ENCODE data around the gene RPL18. TPM values are rescaled to one million over a fixed set of nuclear protein-coding genes. Genes with fewer than 3 reads are reported as not detected.
"Not testable (repeated sequence)": the region's sequence is repeated elsewhere in the genome, so short reads cannot be mapped to it uniquely, and the experiment has no call there.

Gene RPL18
- total RNA-seq, 3 donors from 2014 or later = 2,406 to 2,595 (median 2,478) TPM

DNA sequence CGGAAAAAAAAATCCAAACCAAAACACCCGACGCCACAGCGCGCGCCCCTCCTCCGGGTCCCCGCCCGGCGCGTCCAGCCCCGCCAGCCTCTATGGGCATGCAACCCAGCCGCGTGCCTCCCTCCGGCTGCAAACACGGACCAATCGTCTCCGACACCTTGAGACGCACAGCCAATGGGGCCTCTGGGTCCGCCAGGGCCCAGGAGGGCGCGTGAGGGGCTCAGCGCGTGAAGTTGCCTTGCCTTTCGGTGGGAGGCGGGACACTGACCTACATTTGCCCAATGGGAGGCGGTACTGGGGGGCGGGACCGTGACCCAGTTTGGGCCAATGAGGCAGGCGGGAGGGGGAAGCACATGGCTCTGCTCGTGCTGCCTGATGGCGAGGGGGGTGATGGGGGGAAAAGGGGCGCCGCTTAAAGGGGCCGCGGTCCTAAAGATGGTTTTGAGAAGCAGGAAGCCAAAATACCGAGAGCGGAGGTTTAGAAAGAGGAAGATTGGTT is 18.5 kb upstream of the RPL18 start:
- Mint-ChIP-seq H3K27me3 (ENCODE audit: low read depth) (no peaks in the 10 kb centered on the region), H3K9me3 (no peaks in the 10 kb centered on the region), H3K4me3 (peak overlapping the region; percentile 88), H3K36me3 (ENCODE audit: insufficient read depth) (peaks cover 6% of the 10 kb centered on the region), H3K4me1 (ENCODE audit: low read depth) (peaks cover 51% of the 10 kb centered on the region)
- DNase-seq (peak; percentile 99), ATAC-seq (peak; percentile 78)

DNA sequence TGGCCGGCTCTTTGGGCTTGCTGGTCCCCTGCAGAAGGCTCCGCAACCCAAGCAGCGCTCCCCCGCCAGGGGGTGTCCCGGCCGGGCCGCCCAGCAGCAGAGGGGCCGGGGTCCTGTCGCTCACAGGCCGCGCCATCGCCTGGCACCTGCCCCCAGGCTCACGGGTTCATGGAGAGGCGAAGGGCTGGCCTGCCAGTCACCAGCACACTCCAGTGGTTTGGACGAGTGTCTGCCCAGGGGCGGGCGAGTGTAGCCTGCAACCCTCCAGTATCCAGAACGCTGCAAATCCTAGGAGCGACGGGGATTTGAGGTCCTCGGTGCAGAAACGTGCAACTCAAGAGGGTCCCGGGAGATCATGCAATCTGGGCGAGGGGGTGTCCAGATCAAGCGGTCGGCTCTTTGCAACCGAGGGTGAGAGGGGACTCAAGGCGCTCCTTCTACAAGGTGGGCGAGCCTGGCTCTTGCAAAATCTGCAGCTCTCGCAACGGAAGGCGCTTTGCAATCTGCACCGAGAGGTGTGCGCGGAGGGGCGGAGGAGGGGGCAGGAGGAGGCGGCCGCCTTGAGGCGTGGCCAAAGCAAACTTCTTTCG is 18.0 kb upstream of the RPL18 start, which contains the start of gene DBP:
DBP (minus strand) TSS at position 521 of the 590 bp plus-strand sequence; CDS start at position 136, 385 bp downstream.
- Mint-ChIP-seq H3K36me3 (ENCODE audit: insufficient read depth) (peaks cover 8% of the 10 kb centered on the region), H3K9me3 (no peaks in the 10 kb centered on the region), H3K4me1 (ENCODE audit: low read depth) (peaks cover 53% of the 10 kb centered on the region), H3K27me3 (ENCODE audit: low read depth) (no peaks in the 10 kb centered on the region), H3K4me3 (peak within 1 kb of the TSS; percentile 88)
- DNase-seq (no peak), ATAC-seq (no peak)

DNA sequence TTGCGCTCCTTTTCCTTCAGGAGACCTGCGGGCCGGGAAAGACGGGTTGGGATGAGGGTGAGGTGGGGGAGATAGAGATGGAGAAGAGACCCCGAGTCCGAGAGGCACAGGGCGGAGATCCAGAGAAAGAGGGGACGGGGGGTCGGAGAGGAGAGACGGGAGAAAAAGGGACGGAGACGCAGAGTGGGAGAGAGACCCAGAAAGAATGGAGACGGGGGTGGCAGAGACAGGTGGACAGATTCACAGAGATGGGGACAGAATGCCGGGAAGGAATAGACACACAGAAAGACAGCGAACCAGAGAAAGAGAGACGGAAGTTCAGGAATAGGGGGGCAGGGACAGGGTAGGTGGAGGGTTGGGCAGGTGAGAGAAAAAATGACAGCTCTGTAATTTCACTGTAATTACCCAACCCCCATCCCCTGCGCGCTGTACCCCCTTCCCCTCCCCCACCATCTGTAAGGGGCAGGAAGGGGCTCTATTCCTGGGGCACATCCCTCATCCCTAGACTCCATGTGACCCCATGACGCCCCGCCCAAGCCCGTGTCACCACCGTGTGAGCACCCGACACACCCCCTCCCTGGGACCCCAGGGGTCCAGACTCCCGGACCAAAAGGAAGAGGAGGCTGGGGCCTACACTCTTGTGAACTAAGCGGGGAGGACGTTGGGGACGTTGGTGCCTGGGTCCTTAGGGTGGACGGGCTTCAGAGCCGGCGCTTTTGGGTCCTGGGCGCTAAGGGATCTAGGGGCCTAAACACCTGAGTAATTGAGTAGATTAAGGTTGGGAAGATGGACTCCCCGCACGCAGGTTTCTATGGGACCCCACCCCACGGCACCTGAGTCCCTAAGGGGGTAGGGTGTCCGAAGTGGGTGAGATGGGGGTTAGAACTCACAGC is 17.2 kb upstream of the RPL18 start:
- no peak for ATAC-seq
- no peaks in the 10 kb centered on the region for H3K27me3 Mint-ChIP-seq (ENCODE audit: low read depth)
- no peak for DNase-seq
- peaks cover 8% of the 10 kb centered on the region for H3K36me3 Mint-ChIP-seq (ENCODE audit: insufficient read depth)
- peaks cover 56% of the 10 kb centered on the region for H3K4me1 Mint-ChIP-seq (ENCODE audit: low read depth)
- no peaks in the 10 kb centered on the region for H3K9me3 Mint-ChIP-seq
- H3K4me3 Mint-ChIP-seq = peak overlapping the region; percentile 88

DNA sequence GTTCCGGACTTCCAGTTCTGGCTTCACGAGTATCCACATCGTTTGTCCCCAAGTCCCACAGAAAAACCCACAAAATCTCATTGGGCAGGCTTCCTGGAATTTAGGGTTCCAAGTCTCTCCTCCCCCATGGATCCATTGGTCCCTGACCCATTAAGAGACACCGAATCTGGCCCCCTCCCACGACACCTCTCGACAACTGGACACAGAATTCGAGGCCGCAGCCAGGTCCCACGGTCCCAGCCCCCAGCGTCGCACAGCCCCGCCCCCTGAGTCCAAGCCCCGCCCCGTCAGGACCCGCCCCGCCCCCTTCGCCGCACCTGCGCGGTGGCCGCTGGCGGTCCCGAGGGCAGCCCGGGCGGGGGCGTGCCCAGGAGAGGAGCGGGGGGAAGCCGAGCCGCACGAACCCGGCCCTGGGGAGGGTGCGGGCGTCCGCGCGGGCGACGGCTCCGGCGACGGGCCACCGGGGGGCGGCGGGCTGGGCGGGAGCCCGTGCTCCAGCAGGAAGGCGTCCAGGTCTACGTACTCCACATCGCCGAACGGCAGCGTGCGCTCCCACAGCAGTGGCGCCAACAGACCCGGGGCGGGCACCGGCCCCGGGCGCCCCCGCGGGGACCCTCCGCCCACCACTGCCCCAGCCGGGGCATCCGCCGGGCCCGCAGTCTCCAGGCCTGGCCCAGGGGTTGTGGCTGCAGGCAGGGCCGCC is 16.4 kb upstream of the RPL18 start:
- H3K4me1 Mint-ChIP-seq (ENCODE audit: low read depth) = peaks cover 56% of the 10 kb centered on the region
- peak; percentile 12 to 14 for ATAC-seq
- peak overlapping the region; percentile 88 for H3K4me3 Mint-ChIP-seq
- DNase-seq = peak; percentile 71
- no peaks in the 10 kb centered on the region for H3K9me3 Mint-ChIP-seq
- no peaks in the 10 kb centered on the region for H3K27me3 Mint-ChIP-seq (ENCODE audit: low read depth)
- peaks cover 8% of the 10 kb centered on the region for H3K36me3 Mint-ChIP-seq (ENCODE audit: insufficient read depth)

DNA sequence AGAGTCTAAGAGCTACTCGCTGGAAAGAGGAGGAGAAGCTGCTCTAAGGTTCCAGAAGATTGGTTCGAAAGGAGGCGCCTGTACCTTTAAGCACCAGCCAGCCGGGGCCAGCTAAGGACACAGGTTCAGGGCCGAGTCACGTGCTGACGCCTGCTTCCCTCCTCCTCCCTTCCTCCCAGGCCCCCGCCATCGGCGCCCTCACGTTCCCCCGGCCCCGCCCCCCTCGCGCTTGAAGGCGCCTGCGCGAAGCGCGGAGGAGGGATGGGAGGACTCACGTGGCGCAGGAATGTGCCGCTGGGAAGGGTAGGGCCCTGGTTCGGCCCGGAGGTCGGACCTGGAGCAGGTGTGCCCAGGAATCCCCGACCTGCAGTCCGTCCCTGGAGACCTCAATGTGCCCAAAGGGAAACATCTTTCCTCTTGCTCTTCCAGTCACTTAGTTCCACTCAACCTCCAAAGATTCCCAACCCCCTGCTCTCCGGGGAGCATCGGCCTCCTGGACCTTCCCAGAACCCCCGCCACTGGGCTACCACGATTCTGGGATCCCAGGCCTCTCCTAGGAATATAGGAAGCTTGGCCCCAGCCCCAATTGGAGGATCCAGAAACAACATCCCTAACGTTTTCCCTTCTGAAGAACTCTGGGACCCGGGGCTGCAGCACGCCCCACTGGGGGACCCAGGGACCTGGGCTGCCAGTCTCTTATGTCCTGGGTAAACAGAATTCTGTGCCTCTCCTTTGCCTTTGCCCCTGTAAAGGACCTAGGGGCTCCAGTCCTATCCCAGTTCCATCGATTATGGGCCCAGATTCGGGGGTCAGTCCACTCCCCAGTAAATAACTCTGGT is 15.7 kb upstream of the RPL18 start:
- DNase-seq (peak; percentile 90), ATAC-seq (peak; percentile 36 to 39)
- H3K9me3 Mint-ChIP-seq = no peaks in the 10 kb centered on the region
- peaks cover 51% of the 10 kb centered on the region for H3K4me1 Mint-ChIP-seq (ENCODE audit: low read depth)
- peaks cover 12% of the 10 kb centered on the region for H3K36me3 Mint-ChIP-seq (ENCODE audit: insufficient read depth)
- H3K27me3 Mint-ChIP-seq (ENCODE audit: low read depth) = no peaks in the 10 kb centered on the region
- H3K4me3 Mint-ChIP-seq = peak overlapping the region; percentile 77

DNA sequence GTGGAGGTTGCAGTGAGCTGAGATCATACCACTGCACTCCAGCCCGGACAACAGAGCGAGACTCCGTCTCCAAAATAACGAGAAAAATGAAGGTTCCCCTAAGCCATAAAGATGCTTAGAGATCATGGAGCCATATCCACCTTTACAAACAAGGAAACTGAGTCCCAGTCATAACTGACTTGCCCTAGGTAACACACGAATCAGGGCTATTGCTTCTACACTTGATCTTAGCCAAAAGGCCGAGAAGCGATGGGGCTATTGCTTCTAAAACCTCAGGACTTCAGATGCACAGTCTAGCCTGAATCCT is 15.0 kb upstream of the RPL18 start:
- ATAC-seq (no peak), DNase-seq (no peak)
- no peaks in the 10 kb centered on the region for H3K27me3 Mint-ChIP-seq (ENCODE audit: low read depth)
- no peaks in the 10 kb centered on the region for H3K9me3 Mint-ChIP-seq
- peaks cover 14% of the 10 kb centered on the region for H3K36me3 Mint-ChIP-seq (ENCODE audit: insufficient read depth)
- H3K4me3 Mint-ChIP-seq = peak overlapping the region; percentile 77
- peaks cover 46% of the 10 kb centered on the region for H3K4me1 Mint-ChIP-seq (ENCODE audit: low read depth)

DNA sequence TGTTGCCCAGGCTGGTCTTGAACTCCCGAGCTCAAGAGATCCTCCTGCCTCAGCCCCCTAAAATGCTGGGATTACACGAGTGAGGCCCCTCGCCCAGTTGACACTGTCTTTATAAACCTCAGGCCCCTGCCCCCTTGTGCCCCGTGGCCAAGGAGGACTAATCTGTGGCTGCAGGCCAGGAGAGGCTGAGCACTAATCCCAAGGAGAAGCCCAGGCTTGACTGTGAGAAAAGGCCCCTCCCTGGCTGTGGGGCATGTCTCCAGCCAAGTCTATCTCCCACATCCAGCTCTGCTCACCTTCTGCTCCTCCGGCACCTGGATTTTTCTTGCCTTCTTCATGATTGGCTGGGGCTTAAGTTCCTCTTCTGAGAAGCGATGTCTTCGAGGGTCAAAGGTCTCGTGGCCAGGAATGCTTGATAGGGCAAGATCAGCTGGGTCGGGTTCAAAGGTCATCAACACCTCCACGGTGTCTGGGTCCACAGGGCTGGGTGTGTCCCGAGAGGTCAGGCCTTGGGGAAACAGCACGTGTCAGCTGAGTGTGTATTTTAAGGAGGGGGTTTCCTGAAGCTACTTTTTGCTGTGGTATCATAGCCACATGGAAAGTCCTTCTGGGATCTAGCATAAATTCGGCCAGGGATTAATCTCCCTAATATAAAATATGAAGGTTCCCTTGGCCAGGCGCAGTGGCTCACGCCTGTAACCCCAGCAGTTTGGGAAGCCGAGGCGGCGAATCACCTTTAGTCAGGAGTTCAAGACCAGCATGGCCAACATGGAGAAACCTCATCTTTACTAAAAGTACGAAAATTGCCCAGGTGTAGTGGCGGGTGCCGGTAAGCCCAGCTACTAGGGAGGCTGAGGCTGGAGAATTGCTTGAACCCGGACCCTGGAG is 14.4 kb upstream of the RPL18 start:
- peaks cover 11% of the 10 kb centered on the region for H3K36me3 Mint-ChIP-seq (ENCODE audit: insufficient read depth)
- H3K4me1 Mint-ChIP-seq (ENCODE audit: low read depth) = peaks cover 43% of the 10 kb centered on the region
- no peaks in the 10 kb centered on the region for H3K27me3 Mint-ChIP-seq (ENCODE audit: low read depth)
- H3K4me3 Mint-ChIP-seq = peak overlapping the region; percentile 37
- DNase-seq = no peak
- no peak for ATAC-seq
- no peaks in the 10 kb centered on the region for H3K9me3 Mint-ChIP-seq

DNA sequence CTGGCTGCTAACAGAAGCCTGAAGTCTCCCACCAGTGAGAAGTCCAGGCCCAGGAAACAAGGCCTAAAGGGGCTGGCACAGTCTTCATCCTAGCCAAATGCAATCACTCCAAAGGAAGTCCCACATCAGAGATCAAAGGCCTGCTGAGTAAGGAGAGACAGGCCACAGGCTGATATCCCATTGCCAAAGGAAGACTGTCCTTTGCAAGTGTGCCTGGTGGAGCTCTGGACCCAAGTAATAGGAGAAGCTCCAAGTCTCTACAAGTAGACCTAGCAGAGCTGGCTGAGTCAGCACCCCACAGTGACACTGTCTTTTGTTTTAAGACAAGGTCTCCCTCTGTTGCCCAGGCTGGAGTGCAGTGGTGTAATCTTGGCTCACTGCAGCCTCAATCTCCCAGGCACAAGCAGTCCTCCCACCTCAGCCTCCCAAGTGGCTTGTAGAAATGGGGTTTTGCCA is 13.7 kb upstream of the RPL18 start:
- DNase-seq (no peak), ATAC-seq (no peak)
- Mint-ChIP-seq H3K36me3 (ENCODE audit: insufficient read depth) (peaks cover 10% of the 10 kb centered on the region), H3K4me3 (no peak overlapping the region), H3K27me3 (ENCODE audit: low read depth) (no peaks in the 10 kb centered on the region), H3K4me1 (ENCODE audit: low read depth) (peaks cover 37% of the 10 kb centered on the region), H3K9me3 (no peaks in the 10 kb centered on the region)

DNA sequence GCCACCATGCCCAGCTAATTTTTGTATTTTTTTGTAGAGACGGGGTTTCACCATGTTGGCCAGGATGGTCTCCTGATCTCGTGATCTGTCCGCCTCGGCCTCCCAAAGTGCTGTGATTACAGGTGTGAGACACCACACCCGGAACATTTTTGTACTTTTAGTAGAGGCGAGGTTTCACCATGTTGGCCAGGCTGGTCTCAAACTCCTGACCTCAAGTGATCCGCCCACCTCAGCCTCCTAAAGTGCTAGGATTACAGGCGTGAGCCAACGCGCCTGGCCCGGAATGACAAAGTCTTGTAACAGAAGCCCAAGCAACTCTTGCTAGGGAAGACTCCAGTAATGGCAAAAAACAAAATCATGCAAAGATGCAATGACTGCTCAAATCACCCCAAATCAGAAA is 13.3 kb upstream of the RPL18 start:
- H3K9me3 Mint-ChIP-seq = not testable (repeated sequence)

DNA sequence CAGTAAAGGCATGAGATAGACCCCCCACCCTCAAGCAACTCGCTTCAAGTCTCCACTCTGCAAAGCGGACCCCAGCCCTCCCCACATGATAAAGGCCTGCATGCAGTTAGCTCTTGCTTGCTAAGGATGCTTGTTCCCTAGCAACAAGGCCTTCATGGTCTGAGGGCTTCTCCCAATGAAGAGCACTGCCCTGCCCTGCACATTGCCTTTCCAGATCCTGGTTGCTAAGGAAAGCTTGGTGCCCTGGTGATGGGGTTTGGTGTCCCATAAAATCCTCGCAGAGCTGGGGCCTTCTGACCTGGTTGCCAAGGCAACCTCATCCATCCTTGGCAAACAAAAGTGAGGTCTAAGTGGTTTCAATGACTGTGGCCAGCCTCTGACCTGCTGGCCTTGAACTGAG is 12.2 kb upstream of the RPL18 start:
- ATAC-seq (no peak), DNase-seq (no peak)
- Mint-ChIP-seq H3K4me3 (no peak overlapping the region), H3K36me3 (ENCODE audit: insufficient read depth) (peaks cover 10% of the 10 kb centered on the region), H3K9me3 (no peaks in the 10 kb centered on the region), H3K4me1 (ENCODE audit: low read depth) (peaks cover 39% of the 10 kb centered on the region), H3K27me3 (ENCODE audit: low read depth) (no peaks in the 10 kb centered on the region)

More for the DNA sequence above, 13.3 kb upstream of the RPL18 start:
- not testable (repeated sequence) for DNase-seq; H3K27me3 Mint-ChIP-seq (ENCODE audit: low read depth); H3K4me3 Mint-ChIP-seq; H3K36me3 Mint-ChIP-seq (ENCODE audit: insufficient read depth); ATAC-seq
- peaks cover 35% of the 10 kb centered on the region for H3K4me1 Mint-ChIP-seq (ENCODE audit: low read depth)

DNA sequence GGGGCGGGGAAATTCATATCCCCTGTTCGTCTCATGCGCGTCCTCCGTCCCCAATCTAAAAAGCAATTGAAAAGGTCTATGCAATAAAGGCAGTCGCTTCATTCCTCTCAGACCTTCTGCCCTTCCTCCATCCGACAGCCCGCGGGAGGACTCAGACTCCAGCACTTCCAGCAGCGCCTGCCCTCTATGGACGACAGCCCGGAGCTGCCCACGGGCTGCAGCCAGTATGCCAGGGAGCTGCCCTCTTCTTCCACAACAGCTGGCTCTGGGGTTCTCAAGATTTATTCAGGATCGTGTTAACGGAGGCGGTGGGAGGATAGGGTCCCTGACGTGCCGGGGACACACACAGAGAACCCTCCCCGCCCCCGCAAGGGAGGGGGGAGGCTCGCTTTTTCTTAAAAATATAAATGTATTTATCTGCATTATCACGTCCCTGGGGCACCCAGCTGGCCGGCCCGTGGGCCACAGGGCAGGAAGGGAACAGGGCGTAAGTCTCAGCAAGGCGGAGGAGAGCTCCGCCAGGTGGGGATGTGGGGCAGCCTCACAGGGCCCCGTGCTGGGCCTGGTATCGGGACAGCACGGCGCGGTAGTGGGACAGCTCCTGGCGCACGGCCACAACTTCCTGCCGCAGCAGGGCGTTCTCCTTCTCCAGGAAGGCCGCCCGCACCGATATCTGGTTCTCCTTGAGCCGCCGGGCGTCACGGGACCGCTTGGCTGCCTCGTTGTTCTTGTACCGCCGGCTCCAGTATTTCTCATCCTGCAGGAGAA is 11.5 kb upstream of the RPL18 start:
- no peak for DNase-seq
- Mint-ChIP-seq H3K27me3 (ENCODE audit: low read depth) (no peaks in the 10 kb centered on the region), H3K9me3 (no peaks in the 10 kb centered on the region), H3K4me1 (ENCODE audit: low read depth) (peaks cover 35% of the 10 kb centered on the region), H3K4me3 (no peak overlapping the region), H3K36me3 (ENCODE audit: insufficient read depth) (peaks cover 10% of the 10 kb centered on the region)
- no peak for ATAC-seq

DNA sequence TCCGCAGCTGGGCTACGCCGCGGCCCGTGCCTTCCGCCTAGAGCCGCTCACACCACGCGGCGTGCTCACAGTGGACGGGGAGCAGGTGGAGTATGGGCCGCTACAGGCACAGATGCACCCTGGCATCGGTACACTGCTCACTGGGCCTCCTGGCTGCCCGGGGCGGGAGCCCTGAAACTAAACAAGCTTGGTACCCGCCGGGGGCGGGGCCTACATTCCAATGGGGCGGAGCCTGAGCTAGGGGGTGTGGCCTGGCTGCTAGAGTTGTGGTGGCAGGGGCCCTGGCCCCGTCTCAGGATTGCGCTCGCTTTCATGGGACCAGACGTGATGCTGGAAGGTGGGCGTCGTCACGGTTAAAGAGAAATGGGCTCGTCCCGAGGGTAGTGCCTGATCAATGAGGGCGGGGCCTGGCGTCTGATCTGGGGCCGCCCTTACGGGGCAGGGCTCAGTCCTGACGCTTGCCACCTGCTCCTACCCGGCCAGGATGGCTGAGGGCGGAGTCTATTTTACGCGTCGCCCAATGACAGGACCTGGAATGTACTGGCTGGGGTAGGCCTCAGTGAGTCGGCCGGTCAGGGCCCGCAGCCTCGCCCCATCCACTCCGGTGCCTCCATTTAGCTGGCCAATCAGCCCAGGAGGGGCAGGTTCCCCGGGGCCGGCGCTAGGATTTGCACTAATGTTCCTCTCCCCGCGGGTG is 10.8 kb upstream of the RPL18 start:
- H3K27me3 Mint-ChIP-seq (ENCODE audit: low read depth) = no peaks in the 10 kb centered on the region
- ATAC-seq = no peak
- H3K9me3 Mint-ChIP-seq = no peaks in the 10 kb centered on the region
- no peak overlapping the region for H3K4me3 Mint-ChIP-seq
- H3K4me1 Mint-ChIP-seq (ENCODE audit: low read depth) = peaks cover 35% of the 10 kb centered on the region
- H3K36me3 Mint-ChIP-seq (ENCODE audit: insufficient read depth) = peaks cover 10% of the 10 kb centered on the region
- DNase-seq = no peak

All from activated T-cell treated with anti-CD3 and anti-CD28 coated beads, Interleukin-2, amount 50 U/mL, for 4 hours (primary cell).